Sigmoid colon (tissue), 7 donors: ENCODE measurements around the gene BDP1. TPM values are rescaled to one million over a fixed set of nuclear protein-coding genes. Genes with fewer than 3 reads are reported as not detected.
"Not testable (repeated sequence)": the region's sequence is repeated elsewhere in the genome, so short reads cannot be mapped to it uniquely, and the experiment has no call there.

Experiments used
- DNase-seq: peaks from one replicate; pipeline ENCODE4 v3.0.0-alpha.2; 2019
- H3K27ac ChIP-seq, 4 donors: fragments of 200-600 bp; sonication (generic); one replicate each; pipeline ENCODE4 v1.5.1; 2016 to 2019; ENCODE audit warnings: mild to moderate bottlenecking in 1 of 4
- H3K27me3 ChIP-seq, 3 donors: fragments of 200-600 bp; sonication (generic); one replicate each; pipeline ENCODE4 v1.5.1; 2019; ENCODE audit warnings: mild to moderate bottlenecking in 1 of 3
- H3K36me3 ChIP-seq, 4 donors: fragments of 200-600 bp; sonication (generic); one replicate each; pipeline ENCODE4 v1.5.1; 2016 to 2019
- H3K4me1 ChIP-seq, 4 donors: fragments of 200-600 bp; sonication (generic); one replicate each; pipeline ENCODE4 v1.5.1; 2017 to 2019
- H3K4me3 ChIP-seq, 4 donors: fragments of 200-600 bp; sonication (generic); one replicate each; pipeline ENCODE4 v1.5.1; 2017 to 2019; ENCODE audit warnings: mild to moderate bottlenecking in 2 of 4, moderate library complexity in 1 of 4
- H3K9me3 ChIP-seq, 4 donors: fragments of 200-600 bp in 3 of 4; sonication (generic) in 3 of 4; one replicate each; pipeline versions ENCODE4 v1.5.1 to v1.6.1; 2013 to 2019
- CTCF ChIP-seq, 4 experiments: fragments of 450-650 bp in 3 of 4; fragments of 200-600 bp in 1 of 4; IDR thresholded peaks; one replicate each; pipeline ENCODE4 v1.5.1; 2016 to 2019; ENCODE audit warnings: antibody characterized with exemption in 4 of 4, mild to moderate bottlenecking in 3 of 4, moderate library complexity in 2 of 4
- EP300 ChIP-seq, 4 donors: sonication (generic); formaldehyde crosslinking; IDR thresholded peaks; one replicate each; pipeline ENCODE4 v1.6.1; 2017; ENCODE audit warnings: antibody characterized with exemption in 4 of 4
- POLR2A ChIP-seq, 2 donors: fragments of 450-650 bp; IDR thresholded peaks; one replicate each; pipeline ENCODE4 v1.6.1; 2016; ENCODE audit warnings: antibody characterized with exemption in 2 of 2, mild to moderate bottlenecking in 2 of 2, moderate library complexity in 2 of 2
- POLR2AphosphoS5 ChIP-seq, 4 donors: sonication (generic); formaldehyde crosslinking; IDR thresholded peaks; one replicate each; pipeline ENCODE4 v1.6.1; 2017; ENCODE audit warnings: antibody characterized with exemption in 4 of 4
- WGBS, 2 donors: extraction: QIAGEN DNeasy Blood & Tissue Kit; methylation state at CpG; one replicate each; pipeline ENCODE4 v1.1.7; 2013; 5-methylcytosine and 5-hydroxymethylcytosine counted together
- intact Hi-C: fragments of 100-400 bp; cut with DNase I; formaldehyde crosslinking; loops from one replicate; pipeline ENCODE4 v1.15.1; 2023
- polyA plus RNA-seq, 3 donors: library from polyadenylated mRNA; stranded (reverse); fragments of 200-250 nt; gene quantifications; one replicate each; pipeline ENCODE4 v1.2.3, GENCODE V29; 2013
- total RNA-seq, 4 donors: library from RNA; depleted of rRNA; stranded (reverse); fragments of >200 nt; gene quantifications; one replicate each; pipeline ENCODE4 v1.1.0, GENCODE V29; 2016
- donor health status: healthy with polysubstance abuse.
- donor health status: Bipolar disorder and iron deficiency.
- donor health status: healthy.

Gene BDP1
- total and polyA plus RNA-seq, 7 donors = 4.8 to 33.0 (median 26.6) TPM

- peaks cover 4 to 98% (median 48%) of the 10 kb centered on the region in 4 donors for H3K36me3 ChIP-seq
- H3K4me1 ChIP-seq = no peaks in the 10 kb centered on the region
- no peak for DNase-seq
- intact Hi-C loops = no loop called here
- TF ChIP-seq CTCF (IDR thresholded peaks at IDR 0.05) (no peak), POLR2A (IDR thresholded peaks at IDR 0.05) (no peak), EP300 (IDR thresholded peaks at IDR 0.05) (no peak), POLR2AphosphoS5 (IDR thresholded peaks at IDR 0.05) (no peak)
- no peak overlapping the region for H3K27ac ChIP-seq
- 96 to 97% methylated on average over 5 of the region's 5 CpGs for WGBS, 2 donors
- no peaks in the 10 kb centered on the region for H3K9me3 ChIP-seq
- no peaks in the 10 kb centered on the region for H3K27me3 ChIP-seq
- no peak overlapping the region for H3K4me3 ChIP-seq
Observed at GRCh38 chr5:71492817-71493615, 37.6 kb downstream of the BDP1 start.

GRCh38 chr5:71494202-71494601, 38.8 kb downstream of the BDP1 start:
- H3K9me3 ChIP-seq, H3K27ac ChIP-seq, H3K4me3 ChIP-seq, intact Hi-C loops, H3K27me3 ChIP-seq, DNase-seq, H3K4me1 ChIP-seq: not testable (repeated sequence)
- peaks cover 4 to 98% (median 45%) of the 10 kb centered on the region in 4 donors for H3K36me3 ChIP-seq
- WGBS, 2 donors = 90 to 95% methylated on average over 4 of the region's 4 CpGs

- DNase-seq, intact Hi-C loops, H3K9me3 ChIP-seq, H3K4me1 ChIP-seq, H3K27ac ChIP-seq, H3K4me3 ChIP-seq, H3K27me3 ChIP-seq: not testable (repeated sequence)
- 93 to 98% methylated on average over 9 of the region's 9 CpGs for WGBS, 2 donors
- peaks cover 0 to 95% (median 48%) of the 10 kb centered on the region in 4 donors for H3K36me3 ChIP-seq
Observed at GRCh38 chr5:71498756-71499155, 43.3 kb downstream of the BDP1 start.

- TF ChIP-seq POLR2A (IDR thresholded peaks at IDR 0.05) = no peak
- no peak for TF ChIP-seq CTCF (IDR thresholded peaks at IDR 0.05)
- no peak for TF ChIP-seq POLR2AphosphoS5 (IDR thresholded peaks at IDR 0.05)
- TF ChIP-seq EP300 (IDR thresholded peaks at IDR 0.05) = no peak
- Histone ChIP-seq H3K9me3 (no peaks in the 10 kb centered on the region), H3K36me3 (peaks cover 4 to 95% (median 43%) of the 10 kb centered on the region in 4 donors), H3K27me3 (no peaks in the 10 kb centered on the region), H3K4me3 (no peak overlapping the region), H3K27ac (no peak overlapping the region), H3K4me1 (no peaks in the 10 kb centered on the region)
- 98% methylated on average over 2 of the region's 2 CpGs for WGBS, 2 donors
- intact Hi-C loops = no loop called here
- DNase-seq = no peak
Observed at GRCh38 chr5:71503536-71503935, 48.1 kb downstream of the BDP1 start.

- peaks cover 4 to 75% (median 31%) of the 10 kb centered on the region in 4 donors for H3K36me3 ChIP-seq
- no peak for TF ChIP-seq EP300 (IDR thresholded peaks at IDR 0.05)
Observed at GRCh38 chr5:71522151-71522550, 66.7 kb downstream of the BDP1 start.

GRCh38 chr5:71525611-71526010, 70.2 kb downstream of the BDP1 start:
- intact Hi-C loops = loop anchor here (10.0 kb wide), 1 partner anchor 61 kb away; no protein-coding TSS in a partner anchor
- not testable (repeated sequence) for H3K27me3 ChIP-seq, H3K9me3 ChIP-seq, DNase-seq, H3K27ac ChIP-seq, H3K4me3 ChIP-seq, H3K4me1 ChIP-seq
- 97 to 98% methylated on average over 25 to 26 of the region's 26 CpGs for WGBS, 2 donors
- peaks cover 0 to 57% (median 17%) of the 10 kb centered on the region in 4 donors for H3K36me3 ChIP-seq

More at GRCh38 chr5:71522151-71522550, 66.7 kb downstream of the BDP1 start:
- no peaks in the 10 kb centered on the region for H3K27me3 ChIP-seq
- no peak overlapping the region for H3K27ac ChIP-seq
- WGBS, 2 donors = 80 to 91% methylated on average over 1 of the region's 1 CpG
- no peak overlapping the region for H3K4me3 ChIP-seq
- H3K9me3 ChIP-seq = no peaks in the 10 kb centered on the region
- DNase-seq = no peak
- H3K4me1 ChIP-seq = no peaks in the 10 kb centered on the region
- intact Hi-C loops = loop anchor here (10.0 kb wide), 1 partner anchor 57 kb away; no protein-coding TSS in a partner anchor
